Neural progenitor cell (in vitro differentiated cells): ENCODE measurements around the gene GATAD2B.

ENCODE experiments used
- EZH2 ChIP-seq: fragments of 200-600 bp; sonication (generic); IDR thresholded peaks from 2 replicates; pipeline ENCODE4 v1.6.1; 2017; ENCODE audit warnings: antibody characterized with exemption, mild to moderate bottlenecking, moderate library complexity
- TF ChIP-seq, protein P1 (sequence below): fragments of 200-600 bp; sonication (generic); IDR thresholded peaks from 2 replicates; pipeline ENCODE4 v1.5.1; 2017; ENCODE audit warnings: antibody characterized with exemption, mild to moderate bottlenecking

DNA sequence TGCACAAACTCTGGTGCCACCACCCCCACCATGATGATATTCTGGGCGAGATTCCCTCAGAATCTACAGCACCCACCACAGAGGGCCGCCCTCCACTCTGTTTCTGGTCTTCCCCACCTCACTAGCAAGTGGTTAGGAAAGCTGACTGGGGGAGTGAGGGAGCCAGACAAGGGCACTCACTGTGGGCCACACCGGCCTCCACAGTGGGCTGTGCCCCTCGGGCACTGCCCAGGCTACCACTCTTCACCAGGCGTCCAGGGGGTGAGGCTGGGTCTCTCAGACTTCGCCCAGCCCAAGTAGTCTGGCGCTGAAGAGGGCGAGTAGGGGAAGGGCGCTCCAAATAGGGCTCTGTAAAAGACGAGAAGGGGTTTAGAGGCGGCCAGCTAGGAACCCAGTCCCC, 11.2 kb upstream of the GATAD2B start:
- TF ChIP-seq, protein P1, sequence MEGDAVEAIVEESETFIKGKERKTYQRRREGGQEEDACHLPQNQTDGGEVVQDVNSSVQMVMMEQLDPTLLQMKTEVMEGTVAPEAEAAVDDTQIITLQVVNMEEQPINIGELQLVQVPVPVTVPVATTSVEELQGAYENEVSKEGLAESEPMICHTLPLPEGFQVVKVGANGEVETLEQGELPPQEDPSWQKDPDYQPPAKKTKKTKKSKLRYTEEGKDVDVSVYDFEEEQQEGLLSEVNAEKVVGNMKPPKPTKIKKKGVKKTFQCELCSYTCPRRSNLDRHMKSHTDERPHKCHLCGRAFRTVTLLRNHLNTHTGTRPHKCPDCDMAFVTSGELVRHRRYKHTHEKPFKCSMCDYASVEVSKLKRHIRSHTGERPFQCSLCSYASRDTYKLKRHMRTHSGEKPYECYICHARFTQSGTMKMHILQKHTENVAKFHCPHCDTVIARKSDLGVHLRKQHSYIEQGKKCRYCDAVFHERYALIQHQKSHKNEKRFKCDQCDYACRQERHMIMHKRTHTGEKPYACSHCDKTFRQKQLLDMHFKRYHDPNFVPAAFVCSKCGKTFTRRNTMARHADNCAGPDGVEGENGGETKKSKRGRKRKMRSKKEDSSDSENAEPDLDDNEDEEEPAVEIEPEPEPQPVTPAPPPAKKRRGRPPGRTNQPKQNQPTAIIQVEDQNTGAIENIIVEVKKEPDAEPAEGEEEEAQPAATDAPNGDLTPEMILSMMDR, result no peak
- no peak for TF ChIP-seq EZH2
